Transverse colon (tissue), 3 donors: ENCODE results near the gene SPECC1.

Experiments
- EP300 ChIP-seq: sonication (generic); formaldehyde crosslinking; IDR thresholded peaks from one replicate; pipeline ENCODE4 v1.6.1; 2017; ENCODE audit warnings: antibody characterized with exemption, low read depth
- POLR2A ChIP-seq: fragments of 450-650 bp; IDR thresholded peaks from one replicate; pipeline ENCODE4 v1.6.1; 2016; ENCODE audit warnings: antibody characterized with exemption, mild to moderate bottlenecking, moderate library complexity
- POLR2AphosphoS5 ChIP-seq, 3 donors: sonication (generic); formaldehyde crosslinking; IDR thresholded peaks; one replicate each; pipeline ENCODE4 v1.6.1; 2016; ENCODE audit warnings: antibody characterized with exemption in 3 of 3

GRCh38 chr17:20291853-20292252 is 282.7 kb downstream of the SPECC1 start:
- no peak for TF ChIP-seq EP300
- no peak for TF ChIP-seq POLR2AphosphoS5 (IDR thresholded peaks at IDR 0.05)
- no peak for TF ChIP-seq POLR2A
